Stimulated activated naive CD8-positive, alpha-beta T cell treated with anti-CD3 and anti-CD28 coated beads, Interleukin-15, amount 100 ng/mL, for 72 hours (primary cell): Measurements from ENCODE around the gene HEG1.
A peak's percentile ranks its signal among the peaks of the same experiment; 100 is the strongest.

ENCODE experiments used
- ATAC-seq: fragments of 150-1000 bp; cut with Tn5 transposase; 2 replicates; pipeline ENCODE4 v1.10.0; 2021; ENCODE audit warnings: mild to moderate bottlenecking, moderate library complexity
- DNase-seq, 2 donors: peaks; one replicate each; pipeline ENCODE4 v3.0.0; 2021 to 2022
- H3K27ac Mint-ChIP-seq, 2 donors: one replicate each; pipeline ENCODE4 v1.8.0; 2022; ENCODE audit warnings: mild to moderate bottlenecking in 2 of 2, mixed read lengths in 2 of 2, moderate library complexity in 2 of 2
- H3K27me3 Mint-ChIP-seq: one replicate; pipeline ENCODE4 v1.8.0; 2022; ENCODE audit warnings: mixed read lengths
- H3K4me1 Mint-ChIP-seq: one replicate; pipeline ENCODE4 v1.8.0; 2022; ENCODE audit warnings: mild to moderate bottlenecking, mixed read lengths
- H3K4me3 Mint-ChIP-seq, 2 donors: one replicate each; pipeline ENCODE4 v1.8.0; 2022; ENCODE audit warnings: mild to moderate bottlenecking in 2 of 2, mixed read lengths in 2 of 2, moderate library complexity in 1 of 2
- H3K9me3 Mint-ChIP-seq, 2 donors: one replicate each; pipeline ENCODE4 v1.8.0; 2022; ENCODE audit warnings: mixed read lengths in 2 of 2

Gene HEG1

GRCh38 chr3:125057186-125057850, 1.5 kb upstream of the HEG1 start:
- no peak overlapping the region for H3K4me3 Mint-ChIP-seq
- no peak overlapping the region for H3K27ac Mint-ChIP-seq
- H3K27me3 Mint-ChIP-seq, result peaks cover 24% of the 10 kb centered on the region
- no peak for DNase-seq
- H3K4me1 Mint-ChIP-seq, result peaks cover 36% of the 10 kb centered on the region
- H3K9me3 Mint-ChIP-seq, result no peaks in the 10 kb centered on the region
- no peak for ATAC-seq

- ATAC-seq (peak; percentile 21), DNase-seq (peak; percentile 26 to 42)
- H3K4me3 Mint-ChIP-seq, result peak overlapping the region; percentile 94 to 98
- no peaks in the 10 kb centered on the region for H3K9me3 Mint-ChIP-seq
- H3K27ac Mint-ChIP-seq, result peak overlapping the region in 1 of 2 donors; percentile 91
- peaks cover 54% of the 10 kb centered on the region for H3K4me1 Mint-ChIP-seq
- peaks cover 6% of the 10 kb centered on the region for H3K27me3 Mint-ChIP-seq
Measured at GRCh38 chr3:125055331-125055912, 375 bp downstream of the HEG1 start.

GRCh38 chr3:125054449-125055329, 1.1 kb downstream of the HEG1 start:
- Mint-ChIP-seq H3K27me3 (no peaks in the 10 kb centered on the region), H3K27ac (peak overlapping the region; percentile 61 to 91), H3K4me3 (peak overlapping the region; percentile 94 to 98), H3K9me3 (no peaks in the 10 kb centered on the region), H3K4me1 (peaks cover 59% of the 10 kb centered on the region)
- peak in 1 of 2 donors; percentile 23 for DNase-seq
- no peak for ATAC-seq

GRCh38 chr3:125054062-125054448, 1.7 kb downstream of the HEG1 start:
- Mint-ChIP-seq H3K4me3 (peak overlapping the region; percentile 94 to 98), H3K27me3 (no peaks in the 10 kb centered on the region), H3K4me1 (peaks cover 65% of the 10 kb centered on the region), H3K27ac (no peak overlapping the region), H3K9me3 (no peaks in the 10 kb centered on the region)
- ATAC-seq (no peak), DNase-seq (no peak)

- H3K9me3 Mint-ChIP-seq, result no peaks in the 10 kb centered on the region
- H3K4me3 Mint-ChIP-seq, result peak overlapping the region; percentile 94 to 98
- DNase-seq (no peak), ATAC-seq (no peak)
- H3K4me1 Mint-ChIP-seq, result peaks cover 65% of the 10 kb centered on the region
- no peaks in the 10 kb centered on the region for H3K27me3 Mint-ChIP-seq
- H3K27ac Mint-ChIP-seq, result no peak overlapping the region
Measured at GRCh38 chr3:125053304-125053699, 2.5 kb downstream of the HEG1 start.

- Mint-ChIP-seq H3K4me1 (peaks cover 65% of the 10 kb centered on the region), H3K4me3 (peak overlapping the region; percentile 74 to 90), H3K27ac (no peak overlapping the region), H3K9me3 (no peaks in the 10 kb centered on the region), H3K27me3 (no peaks in the 10 kb centered on the region)
- ATAC-seq, result peak; percentile 0
- DNase-seq, result peak in 1 of 2 donors; percentile 13
Measured at GRCh38 chr3:125052624-125053303, 3.0 kb downstream of the HEG1 start.

GRCh38 chr3:125051715-125052581, 3.8 kb downstream of the HEG1 start:
- peak; percentile 65 to 82 for DNase-seq
- Mint-ChIP-seq H3K4me1 (peaks cover 61% of the 10 kb centered on the region), H3K27me3 (no peaks in the 10 kb centered on the region), H3K9me3 (no peaks in the 10 kb centered on the region), H3K4me3 (peak overlapping the region; percentile 74 to 90), H3K27ac (peak overlapping the region; percentile 79 to 91)
- peak; percentile 84 for ATAC-seq

GRCh38 chr3:125051205-125051604, 4.6 kb downstream of the HEG1 start:
- DNase-seq, result no peak
- peak overlapping the region; percentile 74 to 90 for H3K4me3 Mint-ChIP-seq

GRCh38 chr3:125050488-125051090, 5.2 kb downstream of the HEG1 start:
- ATAC-seq (no peak), DNase-seq (no peak)
- Mint-ChIP-seq H3K4me3 (no peak overlapping the region), H3K27ac (peak overlapping the region in 1 of 2 donors; percentile 47), H3K4me1 (peaks cover 55% of the 10 kb centered on the region), H3K9me3 (no peaks in the 10 kb centered on the region), H3K27me3 (no peaks in the 10 kb centered on the region)

More at GRCh38 chr3:125051205-125051604, 4.6 kb downstream of the HEG1 start:
- no peaks in the 10 kb centered on the region for H3K27me3 Mint-ChIP-seq
- H3K9me3 Mint-ChIP-seq, result no peaks in the 10 kb centered on the region
- H3K27ac Mint-ChIP-seq, result no peak overlapping the region
- H3K4me1 Mint-ChIP-seq, result peaks cover 57% of the 10 kb centered on the region
- ATAC-seq, result peak; percentile 2

GRCh38 chr3:125048282-125048681, 7.5 kb downstream of the HEG1 start:
- Mint-ChIP-seq H3K9me3 (no peaks in the 10 kb centered on the region), H3K4me1 (peaks cover 39% of the 10 kb centered on the region), H3K27me3 (no peaks in the 10 kb centered on the region), H3K4me3 (no peak overlapping the region), H3K27ac (no peak overlapping the region)
- no peak for ATAC-seq
- DNase-seq, result no peak

- H3K27ac Mint-ChIP-seq, result no peak overlapping the region
- DNase-seq (no peak), ATAC-seq (no peak)
- H3K4me3 Mint-ChIP-seq, result no peak overlapping the region
- no peaks in the 10 kb centered on the region for H3K9me3 Mint-ChIP-seq
- no peaks in the 10 kb centered on the region for H3K27me3 Mint-ChIP-seq
- peaks cover 17% of the 10 kb centered on the region for H3K4me1 Mint-ChIP-seq
Measured at GRCh38 chr3:125045965-125046364, 9.8 kb downstream of the HEG1 start.

- Mint-ChIP-seq H3K9me3 (no peaks in the 10 kb centered on the region), H3K27me3 (no peaks in the 10 kb centered on the region), H3K4me1 (peaks cover 11% of the 10 kb centered on the region), H3K27ac (no peak overlapping the region), H3K4me3 (no peak overlapping the region)
- ATAC-seq (no peak), DNase-seq (no peak)
Measured at GRCh38 chr3:125045194-125045593, 10.6 kb downstream of the HEG1 start.

GRCh38 chr3:125043599-125044151, 12.1 kb downstream of the HEG1 start:
- DNase-seq, result no peak
- Mint-ChIP-seq H3K27me3 (no peaks in the 10 kb centered on the region), H3K9me3 (no peaks in the 10 kb centered on the region), H3K4me1 (peaks cover 10% of the 10 kb centered on the region), H3K4me3 (no peak overlapping the region), H3K27ac (no peak overlapping the region)
- ATAC-seq, result no peak

GRCh38 chr3:125042725-125043406, 12.9 kb downstream of the HEG1 start:
- Mint-ChIP-seq H3K9me3 (no peaks in the 10 kb centered on the region), H3K27ac (no peak overlapping the region), H3K4me3 (no peak overlapping the region), H3K27me3 (no peaks in the 10 kb centered on the region), H3K4me1 (peaks cover 18% of the 10 kb centered on the region)
- DNase-seq (no peak), ATAC-seq (no peak)
